Duodenal mucosa (tissue), 2 donors: ENCODE measurements around the gene ACYP2.

Experiments
- H3K27ac ChIP-seq: one replicate; pipeline ENCODE4 v1.7.0; 2013; ENCODE audit warnings: low read depth, low read length
- H3K27me3 ChIP-seq, 2 donors: one replicate each; pipeline ENCODE4 v1.7.0; 2013; ENCODE audit warnings: low read length in 2 of 2, control low read depth in 1 of 2; ENCODE audit not compliant: insufficient read depth in 2 of 2, control insufficient read depth in 1 of 2
- H3K36me3 ChIP-seq, 2 donors: one replicate each; pipeline ENCODE4 v1.7.0; 2013; ENCODE audit warnings: low read length in 2 of 2, control low read depth in 1 of 2; ENCODE audit not compliant: insufficient read depth in 2 of 2, control insufficient read depth in 1 of 2
- H3K4me1 ChIP-seq, 2 donors: one replicate each; pipeline ENCODE4 v1.7.0; 2013; ENCODE audit warnings: low read length in 2 of 2, control low read depth in 1 of 2; ENCODE audit not compliant: insufficient read depth in 2 of 2, control insufficient read depth in 1 of 2
- H3K4me3 ChIP-seq, 2 donors: one replicate each; pipeline ENCODE4 v1.7.0; 2013; ENCODE audit warnings: low read length in 2 of 2, low read depth in 1 of 2
- H3K9ac ChIP-seq, 2 donors: one replicate each; pipeline ENCODE4 v1.7.0; 2013; ENCODE audit warnings: low read length in 2 of 2, low read depth in 1 of 2
- H3K9me3 ChIP-seq, 2 donors: one replicate each; pipeline ENCODE4 v1.7.0; 2013; ENCODE audit warnings: low read length in 2 of 2, control low read depth in 1 of 2; ENCODE audit not compliant: control insufficient read depth in 1 of 2

The ACYP2 gene

GRCh38 chr2:54330162-54330925 lies 214.9 kb downstream of the ACYP2 start:
- Histone ChIP-seq H3K4me1 (peaks cover 11 to 18% of the 10 kb centered on the region in 2 donors), H3K9me3 (peaks cover 0 to 4% of the 10 kb centered on the region in 2 donors), H3K36me3 (no peaks in the 10 kb centered on the region), H3K27ac (peak overlapping the region; percentile 71), H3K4me3 (peak overlapping the region; percentile 71 to 85), H3K27me3 (no peaks in the 10 kb centered on the region), H3K9ac (peak overlapping the region; percentile 60 to 84)

GRCh38 chr2:54330926-54331835 lies 215.8 kb downstream of the ACYP2 start:
- H3K4me1 ChIP-seq = peaks cover 11 to 18% of the 10 kb centered on the region in 2 donors
- no peaks in the 10 kb centered on the region for H3K27me3 ChIP-seq
- no peaks in the 10 kb centered on the region for H3K36me3 ChIP-seq
- peak overlapping the region; percentile 22 to 54 for H3K9ac ChIP-seq
- peak overlapping the region; percentile 71 to 85 for H3K4me3 ChIP-seq
- H3K9me3 ChIP-seq = no peaks in the 10 kb centered on the region
- no peak overlapping the region for H3K27ac ChIP-seq

- Histone ChIP-seq H3K4me1 (peaks cover 11 to 18% of the 10 kb centered on the region in 2 donors), H3K4me3 (no peak overlapping the region), H3K27ac (no peak overlapping the region), H3K9ac (no peak overlapping the region), H3K27me3 (no peaks in the 10 kb centered on the region), H3K36me3 (no peaks in the 10 kb centered on the region), H3K9me3 (no peaks in the 10 kb centered on the region)
Measured at GRCh38 chr2:54332386-54332785, 217.0 kb downstream of the ACYP2 start.

GRCh38 chr2:54336136-54336976 lies 220.9 kb downstream of the ACYP2 start:
- H3K4me1 ChIP-seq = peaks cover 0 to 1% of the 10 kb centered on the region in 2 donors
- H3K4me3 ChIP-seq = no peak overlapping the region
- H3K27me3 ChIP-seq = no peaks in the 10 kb centered on the region
- no peaks in the 10 kb centered on the region for H3K36me3 ChIP-seq
- H3K27ac ChIP-seq = no peak overlapping the region
- H3K9me3 ChIP-seq = no peaks in the 10 kb centered on the region
- H3K9ac ChIP-seq = no peak overlapping the region

DNA sequence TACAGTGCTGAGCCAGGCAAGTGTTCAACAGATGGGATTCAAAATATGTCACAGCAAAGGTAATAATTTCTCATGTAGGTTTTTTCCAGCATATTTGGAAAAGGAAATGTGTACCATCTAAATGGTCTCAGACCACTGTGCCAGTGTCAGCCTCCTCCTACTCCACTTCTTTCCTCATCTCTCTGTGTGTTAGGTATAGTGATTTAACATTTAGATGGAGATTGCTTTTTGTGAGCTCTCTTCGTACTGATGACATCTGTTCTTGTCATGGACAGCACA lies 221.5 kb downstream of the ACYP2 start:
- Histone ChIP-seq H3K4me3 (no peak overlapping the region), H3K27me3 (no peaks in the 10 kb centered on the region), H3K36me3 (no peaks in the 10 kb centered on the region), H3K9ac (no peak overlapping the region), H3K27ac (no peak overlapping the region), H3K9me3 (no peaks in the 10 kb centered on the region), H3K4me1 (no peaks in the 10 kb centered on the region)

- no peaks in the 10 kb centered on the region for H3K9me3 ChIP-seq
- no peak overlapping the region for H3K9ac ChIP-seq
- no peaks in the 10 kb centered on the region for H3K4me1 ChIP-seq
- H3K36me3 ChIP-seq = no peaks in the 10 kb centered on the region
- no peak overlapping the region for H3K4me3 ChIP-seq
- no peaks in the 10 kb centered on the region for H3K27me3 ChIP-seq
- H3K27ac ChIP-seq = no peak overlapping the region
Measured at GRCh38 chr2:54341656-54342055, 226.2 kb downstream of the ACYP2 start.

DNA sequence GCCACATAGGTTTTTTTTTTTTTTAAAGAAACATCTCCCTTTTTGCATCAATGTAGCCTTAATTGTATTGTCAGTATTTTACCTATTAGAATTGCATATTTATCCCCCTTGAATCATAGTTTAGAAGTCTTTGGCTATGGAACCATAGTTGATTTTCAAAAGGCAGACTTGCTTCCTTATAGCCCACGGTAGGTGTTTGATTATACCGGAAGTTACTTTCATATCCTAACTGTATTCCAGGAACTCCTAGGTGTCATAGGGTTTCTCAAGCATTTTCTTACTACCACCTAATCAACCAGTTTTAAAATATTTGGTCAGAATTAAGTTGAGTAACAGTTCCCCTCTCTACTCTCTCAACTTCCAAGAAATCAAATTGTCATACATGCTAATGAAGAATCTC lies 227.2 kb downstream of the ACYP2 start:
- H3K27me3 ChIP-seq = no peaks in the 10 kb centered on the region
- H3K27ac ChIP-seq = no peak overlapping the region
- H3K4me1 ChIP-seq = no peaks in the 10 kb centered on the region
- H3K9ac ChIP-seq = no peak overlapping the region
- no peak overlapping the region for H3K4me3 ChIP-seq
- H3K36me3 ChIP-seq = no peaks in the 10 kb centered on the region
- H3K9me3 ChIP-seq = no peaks in the 10 kb centered on the region

- Histone ChIP-seq H3K9ac (no peak overlapping the region), H3K4me1 (no peaks in the 10 kb centered on the region), H3K4me3 (no peak overlapping the region), H3K27me3 (no peaks in the 10 kb centered on the region), H3K27ac (no peak overlapping the region), H3K9me3 (no peaks in the 10 kb centered on the region), H3K36me3 (no peaks in the 10 kb centered on the region)
Measured at GRCh38 chr2:54347622-54348021, 232.2 kb downstream of the ACYP2 start.

- H3K27ac ChIP-seq = no peak overlapping the region
- H3K9ac ChIP-seq = no peak overlapping the region
- H3K4me1 ChIP-seq = no peaks in the 10 kb centered on the region
- no peaks in the 10 kb centered on the region for H3K9me3 ChIP-seq
- H3K4me3 ChIP-seq = no peak overlapping the region
- no peaks in the 10 kb centered on the region for H3K27me3 ChIP-seq
- H3K36me3 ChIP-seq = no peaks in the 10 kb centered on the region
Measured at GRCh38 chr2:54348646-54349045, 233.2 kb downstream of the ACYP2 start.

GRCh38 chr2:54350426-54350825 lies 235.0 kb downstream of the ACYP2 start:
- no peaks in the 10 kb centered on the region for H3K36me3 ChIP-seq
- no peak overlapping the region for H3K27ac ChIP-seq
- H3K9ac ChIP-seq = no peak overlapping the region
- H3K4me3 ChIP-seq = no peak overlapping the region
- H3K4me1 ChIP-seq = no peaks in the 10 kb centered on the region
- no peaks in the 10 kb centered on the region for H3K27me3 ChIP-seq
- no peaks in the 10 kb centered on the region for H3K9me3 ChIP-seq
